Effector memory CD4-positive, alpha-beta T cell (primary cell): ENCODE data around the gene TBC1D9B.
A peak's percentile ranks its signal among the peaks of the same experiment; 100 is the strongest.

Source experiments
- DNase-seq, 3 donors: peaks; one replicate each; pipeline ENCODE4 v3.0.0-alpha.2; 2020
- H3K27ac ChIP-seq: 2 replicates; pipeline ENCODE4 v1.7.0; 2013; ENCODE audit warnings: mild to moderate bottlenecking, low read length, moderate library complexity; ENCODE audit not compliant: insufficient read depth, poor library complexity, severe bottlenecking
- H3K27me3 ChIP-seq: replicated peaks from 2 replicates; pipeline ENCODE4 v1.7.0; 2013; ENCODE audit warnings: mild to moderate bottlenecking, low read length; ENCODE audit not compliant: insufficient read depth, control insufficient read depth, poor library complexity, severe bottlenecking
- H3K36me3 ChIP-seq: 2 replicates; pipeline ENCODE4 v1.7.0; 2013; ENCODE audit warnings: mild to moderate bottlenecking, low read length, moderate library complexity; ENCODE audit not compliant: control insufficient read depth, insufficient read depth
- H3K4me1 ChIP-seq: 2 replicates; pipeline ENCODE4 v1.7.0; 2013; ENCODE audit warnings: low read length, mild to moderate bottlenecking; ENCODE audit not compliant: control insufficient read depth, insufficient read depth, poor library complexity, severe bottlenecking
- H3K4me3 ChIP-seq: 2 replicates; pipeline ENCODE4 v1.7.0; 2013; ENCODE audit warnings: low read length, low read depth, mild to moderate bottlenecking; ENCODE audit not compliant: insufficient read depth, poor library complexity, severe bottlenecking
- H3K9me3 ChIP-seq: 2 replicates; pipeline ENCODE4 v1.7.0; 2013; ENCODE audit warnings: mild to moderate bottlenecking, low read length, moderate library complexity; ENCODE audit not compliant: control insufficient read depth

Gene TBC1D9B

DNA sequence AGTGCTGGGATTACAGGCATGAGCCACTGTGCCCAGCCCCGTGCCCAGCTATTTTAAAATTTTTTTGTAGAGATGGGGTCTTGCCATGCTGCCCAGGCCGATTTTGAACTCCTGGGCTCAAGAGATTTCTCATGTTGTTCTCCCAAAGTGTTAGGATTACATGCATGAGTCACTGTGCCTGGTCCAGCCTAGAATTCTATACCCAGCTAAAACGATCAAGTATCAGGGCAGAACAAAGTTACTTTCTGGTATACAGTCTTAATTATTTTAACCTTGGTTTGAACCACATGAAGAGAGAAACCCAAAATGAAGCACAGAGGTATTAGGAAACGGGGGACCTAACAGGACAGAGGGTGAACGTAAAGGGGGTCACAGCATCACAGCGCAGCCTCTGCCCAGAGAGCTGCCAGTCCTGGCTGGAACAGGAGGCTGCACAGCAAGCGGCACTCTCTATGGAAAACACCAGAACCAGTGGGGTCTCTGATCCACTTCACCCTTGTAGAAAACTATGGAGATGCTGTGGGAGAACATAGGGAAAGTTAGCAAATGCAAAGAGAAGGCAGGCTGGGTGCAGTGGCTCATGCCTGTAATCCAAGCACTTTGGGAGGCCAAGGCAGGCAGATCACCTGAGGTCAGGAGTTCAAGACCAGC, 76.8 kb downstream of the TBC1D9B start:
- H3K9me3 ChIP-seq: no peaks in the 10 kb centered on the region
- no peak overlapping the region for H3K4me3 ChIP-seq
- peaks cover 75% of the 10 kb centered on the region for H3K36me3 ChIP-seq
- H3K27ac ChIP-seq: no peak overlapping the region
- H3K4me1 ChIP-seq: no peaks in the 10 kb centered on the region
- no peaks in the 10 kb centered on the region for H3K27me3 ChIP-seq
- no peak for DNase-seq

DNA sequence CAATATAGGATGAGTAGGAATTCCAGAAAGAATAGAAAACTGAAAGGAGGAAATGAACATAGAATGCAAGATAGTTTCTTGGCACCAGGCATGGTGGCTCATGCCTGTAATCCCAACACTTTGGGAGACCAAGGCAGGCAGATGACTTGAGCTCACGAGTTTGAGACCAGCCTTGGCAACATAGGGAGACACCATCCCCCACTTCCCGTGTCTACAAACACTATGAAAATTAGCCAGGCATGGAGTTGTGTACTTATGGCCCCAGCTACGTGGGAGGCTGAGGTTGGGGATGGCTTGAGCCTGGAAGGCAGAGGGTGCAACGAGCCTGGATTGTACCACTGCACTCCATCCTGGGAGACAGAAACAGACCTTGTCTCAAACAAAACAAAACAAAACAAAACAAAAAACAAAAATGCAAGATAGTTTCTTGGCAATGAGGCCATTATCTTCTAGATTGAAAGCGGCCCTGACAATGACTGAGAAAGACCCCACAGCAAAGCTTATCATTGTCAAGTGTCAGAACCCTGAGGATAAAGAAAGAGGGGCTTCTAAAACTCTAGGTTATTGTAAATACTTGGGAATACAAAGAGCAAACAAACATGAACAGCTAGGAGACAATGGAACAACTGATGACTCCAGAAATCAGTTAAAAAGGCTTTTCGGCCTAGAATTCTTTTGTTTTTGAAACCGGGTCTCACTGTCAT, 77.8 kb downstream of the TBC1D9B start:
- H3K4me1 ChIP-seq: no peaks in the 10 kb centered on the region

DNA sequence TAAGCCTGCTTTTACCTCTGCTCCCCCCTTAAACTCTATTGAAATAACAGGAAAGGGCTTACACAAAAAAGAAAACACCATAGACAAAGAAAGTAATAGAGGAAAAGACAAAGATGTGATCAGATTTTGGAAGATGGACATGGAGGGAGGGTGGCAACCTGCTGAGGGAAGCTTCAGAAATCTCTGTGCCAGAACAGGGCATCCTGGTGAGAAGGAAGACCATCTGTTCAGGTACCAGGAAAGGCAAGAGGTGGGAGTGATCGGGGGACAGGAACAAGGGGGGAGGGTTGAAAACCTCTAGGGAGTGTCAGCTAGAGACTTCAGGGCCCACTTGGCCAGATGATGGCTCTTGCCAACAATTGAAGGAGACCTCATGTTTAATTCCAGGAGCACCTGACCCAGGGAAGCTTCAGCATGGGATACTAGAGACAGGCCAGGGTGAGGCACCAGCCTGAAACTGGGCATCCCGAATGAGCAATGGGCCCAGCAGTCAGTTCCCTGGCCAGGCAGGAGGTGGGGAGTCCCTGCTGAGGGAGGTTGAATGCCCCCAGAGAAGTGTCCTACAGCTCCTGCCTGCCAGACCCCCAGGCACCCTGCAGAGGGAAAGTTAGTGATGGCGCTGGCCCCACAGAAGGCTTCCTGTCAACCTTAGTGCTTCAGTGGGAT, 78.8 kb downstream of the TBC1D9B start:
- H3K36me3 ChIP-seq: peaks cover 91% of the 10 kb centered on the region
- H3K4me1 ChIP-seq: no peaks in the 10 kb centered on the region
- H3K9me3 ChIP-seq: no peaks in the 10 kb centered on the region
- no peak for DNase-seq
- no peak overlapping the region for H3K27ac ChIP-seq
- no peak overlapping the region for H3K4me3 ChIP-seq
- no peaks in the 10 kb centered on the region for H3K27me3 ChIP-seq

More for the DNA sequence above, 77.8 kb downstream of the TBC1D9B start:
- H3K36me3 ChIP-seq: peaks cover 84% of the 10 kb centered on the region
- no peak overlapping the region for H3K27ac ChIP-seq
- H3K4me3 ChIP-seq: no peak overlapping the region
- no peak for DNase-seq
- no peaks in the 10 kb centered on the region for H3K27me3 ChIP-seq
- no peaks in the 10 kb centered on the region for H3K9me3 ChIP-seq

DNA sequence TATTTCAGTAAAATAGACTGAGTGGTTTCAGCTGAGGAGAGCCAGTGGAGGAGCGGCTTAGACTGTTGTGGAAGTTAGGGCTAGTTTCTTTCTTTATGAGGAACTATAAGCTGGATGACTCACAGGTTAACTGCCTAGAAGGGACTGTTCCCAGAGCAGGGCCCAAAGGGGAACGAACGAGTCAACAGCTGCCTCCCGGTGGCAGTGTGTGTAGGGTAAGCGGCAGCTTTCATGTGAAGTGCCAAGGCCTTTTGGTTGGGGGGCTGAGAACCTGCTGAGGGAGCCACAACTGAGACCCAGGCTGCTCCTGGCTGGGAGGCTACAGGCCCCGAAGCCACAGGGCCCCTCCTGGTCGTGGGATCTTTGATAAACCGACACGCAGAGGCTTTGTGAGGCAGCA, 80.0 kb downstream of the TBC1D9B start:
- no peak for DNase-seq
- Histone ChIP-seq H3K27ac (no peak overlapping the region), H3K4me1 (peaks cover 3% of the 10 kb centered on the region), H3K27me3 (no peaks in the 10 kb centered on the region), H3K4me3 (no peak overlapping the region), H3K36me3 (peaks cover 88% of the 10 kb centered on the region), H3K9me3 (no peaks in the 10 kb centered on the region)

DNA sequence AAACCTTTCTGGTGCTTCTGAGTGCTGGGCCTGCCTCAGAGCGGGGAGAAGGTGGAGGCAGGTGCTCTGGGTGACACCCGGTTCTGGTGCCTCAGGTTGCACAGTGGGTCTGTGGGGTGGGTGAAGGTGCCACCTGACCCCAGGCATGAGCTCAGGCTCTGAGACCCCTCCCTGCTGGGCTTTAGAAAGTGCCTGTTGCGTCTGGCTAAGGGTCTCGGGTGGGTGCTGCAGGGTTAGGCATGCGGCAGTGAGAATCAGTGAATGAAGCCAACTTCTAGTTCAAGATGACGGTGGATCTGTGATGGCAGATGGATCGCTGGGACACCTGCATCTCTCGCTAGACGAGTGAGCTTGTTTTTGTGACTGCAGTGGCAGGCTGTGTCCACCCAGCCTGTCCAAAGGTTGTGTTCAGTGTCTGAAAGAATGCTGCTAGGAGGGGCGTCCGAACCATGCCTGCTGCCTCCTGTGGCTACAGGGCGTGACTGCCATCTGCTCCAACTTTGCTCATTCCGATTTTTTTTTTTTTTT, 82.0 kb downstream of the TBC1D9B start:
- no peaks in the 10 kb centered on the region for H3K9me3 ChIP-seq
- H3K27me3 ChIP-seq: no peaks in the 10 kb centered on the region
- no peak overlapping the region for H3K4me3 ChIP-seq
- H3K27ac ChIP-seq: no peak overlapping the region
- peaks cover 9% of the 10 kb centered on the region for H3K4me1 ChIP-seq
- H3K36me3 ChIP-seq: peaks cover 74% of the 10 kb centered on the region
- no peak for DNase-seq

DNA sequence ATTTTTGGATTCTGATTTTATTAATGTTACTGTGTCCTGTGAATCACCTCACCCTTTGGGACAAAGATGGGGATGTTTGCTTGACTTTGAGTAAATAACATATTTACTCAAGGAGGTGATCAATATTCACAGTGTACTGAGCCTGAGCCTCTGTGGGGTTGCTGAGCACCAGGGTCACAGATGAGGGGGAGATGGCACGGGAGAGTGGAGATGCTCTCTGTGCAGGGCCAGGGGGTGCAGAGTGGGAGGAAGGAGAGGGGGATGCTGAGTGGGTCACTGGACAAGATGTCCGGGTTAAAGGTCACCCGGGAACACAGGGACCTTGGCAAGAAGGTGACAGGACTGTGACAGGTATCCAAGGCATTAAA, 83.0 kb downstream of the TBC1D9B start:
- Histone ChIP-seq H3K4me3 (no peak overlapping the region), H3K27me3 (no peaks in the 10 kb centered on the region), H3K27ac (no peak overlapping the region), H3K36me3 (peaks cover 64% of the 10 kb centered on the region), H3K4me1 (peaks cover 18% of the 10 kb centered on the region), H3K9me3 (no peaks in the 10 kb centered on the region)
- DNase-seq: no peak

DNA sequence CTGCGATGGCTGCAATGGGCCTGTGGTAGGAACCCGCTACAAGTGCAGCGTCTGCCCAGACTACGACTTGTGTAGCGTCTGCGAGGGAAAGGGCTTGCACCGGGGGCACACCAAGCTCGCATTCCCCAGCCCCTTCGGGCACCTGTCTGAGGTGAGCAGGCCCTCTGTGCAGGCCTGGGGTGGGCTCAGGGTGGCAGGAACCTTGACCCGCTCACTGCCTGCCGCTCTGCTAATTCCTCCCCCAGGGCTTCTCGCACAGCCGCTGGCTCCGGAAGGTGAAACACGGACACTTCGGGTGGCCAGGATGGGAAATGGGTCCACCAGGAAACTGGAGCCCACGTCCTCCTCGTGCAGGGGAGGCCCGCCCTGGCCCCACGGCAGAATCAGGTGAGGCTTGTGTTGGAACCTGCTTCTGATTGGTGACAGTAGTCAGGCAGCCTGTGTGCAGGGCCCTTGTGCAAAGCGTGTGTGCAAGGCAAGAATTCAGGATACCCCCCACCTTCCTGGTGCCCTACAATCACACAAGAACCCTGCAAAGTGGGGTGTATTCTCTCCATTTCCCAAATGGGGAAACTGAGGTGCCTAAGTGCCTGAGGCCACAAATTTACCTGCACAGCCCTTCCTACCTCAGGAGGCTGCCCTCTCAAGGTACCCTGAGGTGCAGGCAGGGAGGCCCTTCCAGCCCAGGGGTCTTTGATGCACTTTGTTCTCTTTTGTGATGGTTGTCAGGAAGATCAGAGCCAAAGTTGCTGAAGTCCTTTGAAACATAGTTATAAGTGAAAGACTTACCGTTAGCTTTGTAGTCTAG, 83.6 kb downstream of the TBC1D9B start:
- Histone ChIP-seq H3K27me3 (no peaks in the 10 kb centered on the region), H3K9me3 (no peaks in the 10 kb centered on the region), H3K27ac (no peak overlapping the region), H3K36me3 (peaks cover 59% of the 10 kb centered on the region), H3K4me3 (no peak overlapping the region), H3K4me1 (peaks cover 24% of the 10 kb centered on the region)
- DNase-seq: no peak

DNA sequence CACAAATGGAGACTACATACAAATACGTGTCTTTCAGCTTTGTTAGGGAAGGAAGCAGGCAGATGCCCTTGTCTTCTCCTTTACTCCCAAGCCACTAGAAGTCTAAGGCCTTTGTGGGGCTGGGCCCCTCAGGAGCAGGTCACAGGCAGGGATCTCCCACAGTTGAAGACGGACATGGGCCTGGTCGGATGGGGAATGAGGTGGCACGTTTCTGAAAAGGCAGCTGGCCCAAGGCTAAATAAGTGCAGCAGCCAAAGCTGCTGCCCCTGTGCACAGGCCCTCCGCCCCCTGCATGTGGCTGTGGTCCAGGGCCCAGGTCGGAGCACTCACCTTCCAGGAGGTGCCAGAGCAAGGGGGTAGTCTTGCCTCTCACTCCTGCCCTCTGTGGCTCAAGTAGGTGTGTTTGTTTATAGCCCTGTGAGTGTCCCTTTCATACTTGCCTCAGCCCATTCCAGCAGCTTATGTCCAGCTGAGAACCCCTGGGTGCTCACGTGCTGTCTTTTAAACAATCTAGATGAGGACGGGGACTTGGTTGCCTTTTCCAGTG, 85.2 kb downstream of the TBC1D9B start:
- H3K27me3 ChIP-seq: no peaks in the 10 kb centered on the region
- H3K27ac ChIP-seq: peak overlapping the region; percentile 98
- no peak for DNase-seq
- peaks cover 45% of the 10 kb centered on the region for H3K36me3 ChIP-seq
- H3K4me3 ChIP-seq: peak overlapping the region; percentile 100
- H3K9me3 ChIP-seq: no peaks in the 10 kb centered on the region
- H3K4me1 ChIP-seq: peaks cover 37% of the 10 kb centered on the region

DNA sequence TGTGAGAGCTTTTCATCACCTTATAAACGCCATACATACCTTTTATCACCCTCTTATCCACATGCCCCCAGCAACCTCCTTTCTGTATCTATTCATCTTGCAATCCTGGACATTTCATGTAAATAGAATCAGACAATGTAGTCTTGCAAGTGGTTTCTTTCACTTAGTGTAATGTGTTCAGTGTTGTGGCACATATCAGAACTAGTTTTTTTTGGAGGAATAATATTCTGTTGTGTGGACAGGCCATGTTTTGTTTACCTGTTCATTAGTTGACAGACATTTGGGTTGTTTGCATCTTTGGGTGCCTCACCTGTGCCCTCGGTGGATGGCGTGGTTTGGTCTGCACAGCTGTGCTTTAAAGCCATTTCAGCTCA, 85.7 kb downstream of the TBC1D9B start:
- Histone ChIP-seq H3K4me3 (peak overlapping the region; percentile 100), H3K27ac (peak overlapping the region; percentile 98), H3K9me3 (no peaks in the 10 kb centered on the region), H3K27me3 (no peaks in the 10 kb centered on the region), H3K4me1 (peaks cover 40% of the 10 kb centered on the region), H3K36me3 (peaks cover 40% of the 10 kb centered on the region)
- DNase-seq: no peak
